ENCODE results near the gene EFS. TPM values are rescaled to one million over a fixed set of nuclear protein-coding genes. Genes with fewer than 3 reads are reported as not detected.
"Not testable (repeated sequence)": the region's sequence is repeated elsewhere in the genome, so short reads cannot be mapped to it uniquely, and the experiment has no call there.

Gene EFS
- total RNA-seq, 1 donor from 2014 or later, result 15.5 TPM

- DNase-seq (ENCODE audit: low spot score), result no peak
Observed at GRCh38 chr14:23327947-23328744, 36.8 kb downstream of the EFS start.

- DNase-seq (ENCODE audit: low spot score), result no peak
Observed at GRCh38 chr14:23326491-23327332, 38.3 kb downstream of the EFS start.

- not testable (repeated sequence) for DNase-seq (ENCODE audit: low spot score)
Observed at GRCh38 chr14:23325746-23326145, 39.2 kb downstream of the EFS start.

GRCh38 chr14:23324993-23325392 is 40.0 kb downstream of the EFS start:
- no peak for DNase-seq (ENCODE audit: low spot score)

- DNase-seq (ENCODE audit: low spot score), result no peak
Observed at GRCh38 chr14:23324455-23324846, 40.5 kb downstream of the EFS start.

GRCh38 chr14:23323838-23324454 is 41.0 kb downstream of the EFS start:
- no peak for DNase-seq (ENCODE audit: low spot score)

- no peak for DNase-seq (ENCODE audit: low spot score)
Observed at GRCh38 chr14:23322568-23323517, 42.1 kb downstream of the EFS start.

GRCh38 chr14:23321572-23322547 is 43.1 kb downstream of the EFS start:
- no peak for DNase-seq (ENCODE audit: low spot score)

GRCh38 chr14:23320584-23321571 is 44.1 kb downstream of the EFS start, which contains the start of gene PABPN1:
TSS of gene PABPN1 (plus strand) at chr14:23321457. CDS start at chr14:23321470, 13 bp downstream.
- peak; percentile 99 for DNase-seq (ENCODE audit: low spot score)

GRCh38 chr14:23319746-23320583 is 45.0 kb downstream of the EFS start:
- no peak for DNase-seq (ENCODE audit: low spot score)

GRCh38 chr14:23316300-23316699 is 48.7 kb downstream of the EFS start:
- no peak for DNase-seq (ENCODE audit: low spot score)

GRCh38 chr14:23310546-23310945 is 54.4 kb downstream of the EFS start:
- no peak for DNase-seq (ENCODE audit: low spot score)

- DNase-seq (ENCODE audit: low spot score), result no peak
Observed at GRCh38 chr14:23308721-23309445, 56.1 kb downstream of the EFS start.

GRCh38 chr14:23307687-23308644 is 57.0 kb downstream of the EFS start:
- DNase-seq (ENCODE audit: low spot score), result no peak

- DNase-seq (ENCODE audit: low spot score), result no peak
Observed at GRCh38 chr14:23307146-23307530, 57.8 kb downstream of the EFS start.
